SK-N-SH treated with all-trans-retinoic acid at 6 μM for 48 hours (cell line): ENCODE measurements around the gene ARL15.

ENCODE experiments used
- ATAC-seq: fragments of 200-7000 bp; cut with Tn5 transposase; 3 replicates; pipeline ENCODE4 v1.9.1; 2020; ENCODE audit warnings: mild to moderate bottlenecking, moderate library complexity
- ARNTL ChIP-seq: fragments of 450-650 bp; formaldehyde crosslinking; IDR thresholded peaks from 2 replicates; pipeline ENCODE4 v1.5.0; 2020; ENCODE audit warnings: low read depth, mild to moderate bottlenecking, moderate library complexity, borderline replicate concordance
- BACH2 ChIP-seq: fragments of 250-450 bp; sonication (Bioruptor Pico); IDR thresholded peaks from 2 replicates; pipeline ENCODE4 v1.9.0; 2021; ENCODE audit warnings: mild to moderate bottlenecking, borderline replicate concordance
- CSDC2 ChIP-seq: fragments of 250-450 bp; sonication (Bioruptor Pico); IDR thresholded peaks from 2 replicates; pipeline ENCODE4 v1.5.0; 2020; ENCODE audit warnings: mild to moderate bottlenecking, moderate library complexity
- ESRRG ChIP-seq: fragments of 250-450 bp; sonication (Bioruptor Pico); IDR thresholded peaks from 2 replicates; pipeline ENCODE4 v1.6.1; 2021; ENCODE audit warnings: mild to moderate bottlenecking
- GLIS3 ChIP-seq: fragments of 250-450 bp; sonication (Bioruptor Pico); IDR thresholded peaks from 2 replicates; pipeline ENCODE4 v1.5.0; 2020; ENCODE audit warnings: mild to moderate bottlenecking, moderate library complexity
- ISL1 ChIP-seq: fragments of 250-450 bp; sonication (Bioruptor Pico); IDR thresholded peaks from 2 replicates; pipeline ENCODE4 v2.1.2; 2022; ENCODE audit warnings: mild to moderate bottlenecking, moderate library complexity
- OSR1 ChIP-seq: fragments of 250-450 bp; sonication (Bioruptor Pico); IDR thresholded peaks from 2 replicates; pipeline ENCODE4 v1.8.0; 2022; ENCODE audit warnings: moderate library complexity, mild to moderate bottlenecking, inconsistent platforms
- PPARA ChIP-seq: fragments of 250-450 bp; sonication (Bioruptor Pico); IDR thresholded peaks from 2 replicates; pipeline ENCODE4 v1.5.0; 2020; ENCODE audit warnings: mild to moderate bottlenecking, borderline replicate concordance
- RARB ChIP-seq: fragments of 250-450 bp; sonication (Bioruptor Pico); IDR thresholded peaks from 2 replicates; pipeline ENCODE4 v1.8.0; 2021; ENCODE audit warnings: mild to moderate bottlenecking, moderate library complexity
- SNAI2 ChIP-seq: fragments of 250-450 bp; sonication (Bioruptor Pico); IDR thresholded peaks from 2 replicates; pipeline ENCODE4 v1.5.0; 2020; ENCODE audit warnings: mild to moderate bottlenecking, moderate library complexity
- TCF4 ChIP-seq: fragments of 250-450 bp; sonication (Bioruptor Pico); IDR thresholded peaks from 2 replicates; pipeline ENCODE4 v1.8.0; 2021; ENCODE audit warnings: mild to moderate bottlenecking, moderate library complexity, borderline replicate concordance
- TOX ChIP-seq: fragments of 250-450 bp; sonication (Bioruptor Pico); IDR thresholded peaks from 2 replicates; pipeline ENCODE4 v1.8.0; 2021; ENCODE audit warnings: mild to moderate bottlenecking, moderate library complexity, borderline replicate concordance
- ZC3H10 ChIP-seq: fragments of 250-450 bp; sonication (Bioruptor Pico); IDR thresholded peaks from 2 replicates; pipeline ENCODE4 v1.5.1; 2021; ENCODE audit warnings: mild to moderate bottlenecking, moderate library complexity
- ZFP3 ChIP-seq: fragments of 250-450 bp; sonication (Bioruptor Pico); IDR thresholded peaks from 2 replicates; pipeline ENCODE4 v1.5.0; 2020; ENCODE audit warnings: mild to moderate bottlenecking, moderate library complexity
- ZFP30 ChIP-seq: fragments of 450-650 bp; formaldehyde crosslinking; IDR thresholded peaks from 2 replicates; pipeline ENCODE4 v1.5.0; 2022; ENCODE audit warnings: mild to moderate bottlenecking, moderate library complexity
- ZNF70 ChIP-seq: fragments of 450-650 bp; formaldehyde crosslinking; IDR thresholded peaks from 2 replicates; pipeline ENCODE4 v1.5.0; 2020; ENCODE audit warnings: mild to moderate bottlenecking, moderate library complexity
- ZNF8 ChIP-seq: fragments of 450-650 bp; formaldehyde crosslinking; IDR thresholded peaks from 2 replicates; pipeline ENCODE4 v1.5.0; 2020; ENCODE audit warnings: mild to moderate bottlenecking, moderate library complexity
- TF ChIP-seq, protein P1 (sequence below): fragments of 250-450 bp; sonication (Bioruptor Pico); IDR thresholded peaks from 2 replicates; pipeline ENCODE4 v1.5.1; 2021; ENCODE audit warnings: mild to moderate bottlenecking, moderate library complexity
- TF ChIP-seq, protein P2 (sequence below): fragments of 250-450 bp; sonication (Bioruptor Pico); IDR thresholded peaks from 2 replicates; pipeline ENCODE4 v1.8.0; 2020; ENCODE audit warnings: mild to moderate bottlenecking, moderate library complexity, borderline replicate concordance
- TF ChIP-seq, protein P3 (sequence below): fragments of 250-450 bp; sonication (Bioruptor Pico); IDR thresholded peaks from 2 replicates; pipeline ENCODE4 v1.5.1; 2020; ENCODE audit warnings: low read depth, mild to moderate bottlenecking, moderate library complexity
- TF ChIP-seq, protein P4 (sequence below): fragments of 250-450 bp; sonication (Bioruptor Pico); IDR thresholded peaks from 2 replicates; pipeline ENCODE4 v1.5.0; 2020; ENCODE audit warnings: mild to moderate bottlenecking, moderate library complexity
- TF ChIP-seq, protein P5 (sequence below): fragments of 250-450 bp; sonication (Bioruptor Pico); IDR thresholded peaks from 2 replicates; pipeline ENCODE4 v1.8.0; 2021; ENCODE audit warnings: low read depth, mild to moderate bottlenecking, moderate library complexity, borderline replicate concordance

Gene ARL15

DNA sequence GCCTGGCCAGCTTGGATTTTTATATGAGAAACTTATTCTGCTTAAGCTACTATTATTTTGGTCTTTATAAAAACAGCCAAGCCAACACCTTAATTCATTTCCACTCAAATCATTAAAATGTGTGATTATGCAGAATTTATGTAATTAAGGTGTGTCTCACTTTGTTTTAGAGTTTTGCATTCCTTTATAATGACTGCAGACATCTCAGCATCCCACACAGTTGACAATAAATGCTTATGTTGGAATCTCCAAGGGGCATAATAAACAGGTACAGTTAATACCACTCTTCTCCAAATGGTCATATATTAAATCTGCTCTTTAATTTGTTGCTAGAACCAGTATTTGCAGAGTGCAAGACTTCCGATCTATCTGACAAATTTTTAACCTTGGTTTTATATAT is 34.3 kb downstream of the ARL15 start:
- TF ChIP-seq, protein P1, sequence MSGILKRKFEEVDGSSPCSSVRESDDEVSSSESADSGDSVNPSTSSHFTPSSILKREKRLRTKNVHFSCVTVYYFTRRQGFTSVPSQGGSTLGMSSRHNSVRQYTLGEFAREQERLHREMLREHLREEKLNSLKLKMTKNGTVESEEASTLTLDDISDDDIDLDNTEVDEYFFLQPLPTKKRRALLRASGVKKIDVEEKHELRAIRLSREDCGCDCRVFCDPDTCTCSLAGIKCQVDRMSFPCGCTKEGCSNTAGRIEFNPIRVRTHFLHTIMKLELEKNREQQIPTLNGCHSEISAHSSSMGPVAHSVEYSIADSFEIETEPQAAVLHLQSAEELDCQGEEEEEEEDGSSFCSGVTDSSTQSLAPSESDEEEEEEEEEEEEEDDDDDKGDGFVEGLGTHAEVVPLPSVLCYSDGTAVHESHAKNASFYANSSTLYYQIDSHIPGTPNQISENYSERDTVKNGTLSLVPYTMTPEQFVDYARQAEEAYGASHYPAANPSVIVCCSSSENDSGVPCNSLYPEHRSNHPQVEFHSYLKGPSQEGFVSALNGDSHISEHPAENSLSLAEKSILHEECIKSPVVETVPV (CRISPR knock-in tag) = no peak
- no peak for TF ChIP-seq ZNF70 (CRISPR knock-in tag)
- no peak for TF ChIP-seq ZC3H10
- no peak for TF ChIP-seq BACH2 (CRISPR knock-in tag)
- TF ChIP-seq, protein P2, sequence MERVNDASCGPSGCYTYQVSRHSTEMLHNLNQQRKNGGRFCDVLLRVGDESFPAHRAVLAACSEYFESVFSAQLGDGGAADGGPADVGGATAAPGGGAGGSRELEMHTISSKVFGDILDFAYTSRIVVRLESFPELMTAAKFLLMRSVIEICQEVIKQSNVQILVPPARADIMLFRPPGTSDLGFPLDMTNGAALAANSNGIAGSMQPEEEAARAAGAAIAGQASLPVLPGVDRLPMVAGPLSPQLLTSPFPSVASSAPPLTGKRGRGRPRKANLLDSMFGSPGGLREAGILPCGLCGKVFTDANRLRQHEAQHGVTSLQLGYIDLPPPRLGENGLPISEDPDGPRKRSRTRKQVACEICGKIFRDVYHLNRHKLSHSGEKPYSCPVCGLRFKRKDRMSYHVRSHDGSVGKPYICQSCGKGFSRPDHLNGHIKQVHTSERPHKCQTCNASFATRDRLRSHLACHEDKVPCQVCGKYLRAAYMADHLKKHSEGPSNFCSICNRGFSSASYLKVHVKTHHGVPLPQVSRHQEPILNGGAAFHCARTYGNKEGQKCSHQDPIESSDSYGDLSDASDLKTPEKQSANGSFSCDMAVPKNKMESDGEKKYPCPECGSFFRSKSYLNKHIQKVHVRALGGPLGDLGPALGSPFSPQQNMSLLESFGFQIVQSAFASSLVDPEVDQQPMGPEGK (CRISPR knock-in tag) = no peak
- TF ChIP-seq, protein P3, sequence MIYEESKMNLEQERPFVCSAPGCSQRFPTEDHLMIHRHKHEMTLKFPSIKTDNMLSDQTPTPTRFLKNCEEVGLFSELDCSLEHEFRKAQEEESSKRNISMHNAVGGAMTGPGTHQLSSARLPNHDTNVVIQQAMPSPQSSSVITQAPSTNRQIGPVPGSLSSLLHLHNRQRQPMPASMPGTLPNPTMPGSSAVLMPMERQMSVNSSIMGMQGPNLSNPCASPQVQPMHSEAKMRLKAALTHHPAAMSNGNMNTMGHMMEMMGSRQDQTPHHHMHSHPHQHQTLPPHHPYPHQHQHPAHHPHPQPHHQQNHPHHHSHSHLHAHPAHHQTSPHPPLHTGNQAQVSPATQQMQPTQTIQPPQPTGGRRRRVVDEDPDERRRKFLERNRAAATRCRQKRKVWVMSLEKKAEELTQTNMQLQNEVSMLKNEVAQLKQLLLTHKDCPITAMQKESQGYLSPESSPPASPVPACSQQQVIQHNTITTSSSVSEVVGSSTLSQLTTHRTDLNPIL (CRISPR knock-in tag) = no peak
- no peak for TF ChIP-seq ZNF8 (CRISPR knock-in tag)
- no peak for TF ChIP-seq TOX (CRISPR knock-in tag)
- TF ChIP-seq ARNTL (CRISPR knock-in tag) = no peak
- no peak for TF ChIP-seq CSDC2 (CRISPR knock-in tag)
- TF ChIP-seq, protein P4, sequence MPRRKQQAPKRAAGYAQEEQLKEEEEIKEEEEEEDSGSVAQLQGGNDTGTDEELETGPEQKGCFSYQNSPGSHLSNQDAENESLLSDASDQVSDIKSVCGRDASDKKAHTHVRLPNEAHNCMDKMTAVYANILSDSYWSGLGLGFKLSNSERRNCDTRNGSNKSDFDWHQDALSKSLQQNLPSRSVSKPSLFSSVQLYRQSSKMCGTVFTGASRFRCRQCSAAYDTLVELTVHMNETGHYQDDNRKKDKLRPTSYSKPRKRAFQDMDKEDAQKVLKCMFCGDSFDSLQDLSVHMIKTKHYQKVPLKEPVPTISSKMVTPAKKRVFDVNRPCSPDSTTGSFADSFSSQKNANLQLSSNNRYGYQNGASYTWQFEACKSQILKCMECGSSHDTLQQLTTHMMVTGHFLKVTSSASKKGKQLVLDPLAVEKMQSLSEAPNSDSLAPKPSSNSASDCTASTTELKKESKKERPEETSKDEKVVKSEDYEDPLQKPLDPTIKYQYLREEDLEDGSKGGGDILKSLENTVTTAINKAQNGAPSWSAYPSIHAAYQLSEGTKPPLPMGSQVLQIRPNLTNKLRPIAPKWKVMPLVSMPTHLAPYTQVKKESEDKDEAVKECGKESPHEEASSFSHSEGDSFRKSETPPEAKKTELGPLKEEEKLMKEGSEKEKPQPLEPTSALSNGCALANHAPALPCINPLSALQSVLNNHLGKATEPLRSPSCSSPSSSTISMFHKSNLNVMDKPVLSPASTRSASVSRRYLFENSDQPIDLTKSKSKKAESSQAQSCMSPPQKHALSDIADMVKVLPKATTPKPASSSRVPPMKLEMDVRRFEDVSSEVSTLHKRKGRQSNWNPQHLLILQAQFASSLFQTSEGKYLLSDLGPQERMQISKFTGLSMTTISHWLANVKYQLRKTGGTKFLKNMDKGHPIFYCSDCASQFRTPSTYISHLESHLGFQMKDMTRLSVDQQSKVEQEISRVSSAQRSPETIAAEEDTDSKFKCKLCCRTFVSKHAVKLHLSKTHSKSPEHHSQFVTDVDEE (CRISPR knock-in tag) = no peak
- no peak for TF ChIP-seq ZFP3 (CRISPR knock-in tag)
- TF ChIP-seq SNAI2 (CRISPR knock-in tag) = no peak
- TF ChIP-seq GLIS3 (CRISPR knock-in tag) = no peak
- no peak for TF ChIP-seq RARB
- no peak for TF ChIP-seq ESRRG (CRISPR knock-in tag)
- TF ChIP-seq PPARA (CRISPR knock-in tag) = no peak
- no peak for TF ChIP-seq OSR1 (CRISPR knock-in tag)
- TF ChIP-seq ISL1 (CRISPR knock-in tag) = no peak
- TF ChIP-seq ZFP30 (CRISPR knock-in tag) = no peak
- TF ChIP-seq, all 23 proteins: peak for 0
- no peak for ATAC-seq

DNA sequence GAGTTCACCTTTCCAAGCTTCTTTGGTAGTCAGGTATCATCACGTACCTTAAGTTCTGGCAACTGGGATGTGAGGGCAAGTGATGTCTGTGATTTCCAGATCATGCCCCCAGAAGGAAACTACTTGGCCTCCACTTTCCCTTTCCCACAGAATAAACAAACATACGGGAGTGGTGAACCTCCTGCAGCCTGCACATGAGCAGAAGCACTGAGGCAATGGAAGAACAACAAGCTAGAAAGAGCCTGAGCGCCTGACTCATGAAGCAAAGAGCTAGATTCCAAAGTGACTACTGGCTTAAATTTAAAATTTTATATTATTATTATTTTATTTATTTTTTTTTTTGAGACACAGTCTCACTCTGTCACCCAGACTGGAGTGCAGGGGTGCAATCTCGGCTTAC is 35.0 kb downstream of the ARL15 start:
- ATAC-seq = no peak

More for the DNA sequence above, 35.0 kb downstream of the ARL15 start:
- TF ChIP-seq PPARA (CRISPR knock-in tag) (no peak), ZFP30 (CRISPR knock-in tag) (no peak), TOX (CRISPR knock-in tag) (no peak), ZFP3 (CRISPR knock-in tag) (no peak), OSR1 (CRISPR knock-in tag) (no peak), TCF4 (CRISPR knock-in tag) (no peak)
- TF ChIP-seq, protein P5, sequence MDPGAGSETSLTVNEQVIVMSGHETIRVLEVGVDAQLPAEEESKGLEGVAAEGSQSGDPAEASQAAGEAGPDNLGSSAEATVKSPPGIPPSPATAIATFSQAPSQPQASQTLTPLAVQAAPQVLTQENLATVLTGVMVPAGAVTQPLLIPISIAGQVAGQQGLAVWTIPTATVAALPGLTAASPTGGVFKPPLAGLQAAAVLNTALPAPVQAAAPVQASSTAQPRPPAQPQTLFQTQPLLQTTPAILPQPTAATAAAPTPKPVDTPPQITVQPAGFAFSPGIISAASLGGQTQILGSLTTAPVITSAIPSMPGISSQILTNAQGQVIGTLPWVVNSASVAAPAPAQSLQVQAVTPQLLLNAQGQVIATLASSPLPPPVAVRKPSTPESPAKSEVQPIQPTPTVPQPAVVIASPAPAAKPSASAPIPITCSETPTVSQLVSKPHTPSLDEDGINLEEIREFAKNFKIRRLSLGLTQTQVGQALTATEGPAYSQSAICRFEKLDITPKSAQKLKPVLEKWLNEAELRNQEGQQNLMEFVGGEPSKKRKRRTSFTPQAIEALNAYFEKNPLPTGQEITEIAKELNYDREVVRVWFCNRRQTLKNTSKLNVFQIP (CRISPR knock-in tag) = no peak
- TF ChIP-seq, protein P4 (CRISPR knock-in tag) = no peak
- TF ChIP-seq, protein P3 (CRISPR knock-in tag) = no peak
- TF ChIP-seq, protein P1 (CRISPR knock-in tag) = no peak
- TF ChIP-seq, all 23 proteins: peak for 0
